CD4-positive, alpha-beta T cell treated with Interleukin-1 beta for 1 hour (primary cell): ENCODE results near the gene BCAS4.

Experiments used
- DNase-seq, 2 donors: peaks; one replicate each; pipeline ENCODE4 v3.0.0-alpha.2; 2020 to 2022

Gene BCAS4

GRCh38 chr20:50916934-50917333 lies 122.1 kb downstream of the BCAS4 start:
- DNase-seq: no peak

- DNase-seq: no peak
These were observed 123.5 kb downstream of the BCAS4 start for GRCh38 chr20:50918403-50918802.

- DNase-seq: no peak
These were observed 124.7 kb downstream of the BCAS4 start for GRCh38 chr20:50919567-50919966.

GRCh38 chr20:50920997-50921396 lies 126.1 kb downstream of the BCAS4 start:
- peak in 1 of 2 donors; percentile 26 for DNase-seq

- no peak for DNase-seq
These were observed 127.1 kb downstream of the BCAS4 start for GRCh38 chr20:50921803-50922501.

GRCh38 chr20:50924261-50924920 lies 129.5 kb downstream of the BCAS4 start:
- DNase-seq: no peak

- DNase-seq: no peak
These were observed 131.7 kb downstream of the BCAS4 start for GRCh38 chr20:50926530-50926929.
